ENCODE results near the gene SLC6A6.

DNA sequence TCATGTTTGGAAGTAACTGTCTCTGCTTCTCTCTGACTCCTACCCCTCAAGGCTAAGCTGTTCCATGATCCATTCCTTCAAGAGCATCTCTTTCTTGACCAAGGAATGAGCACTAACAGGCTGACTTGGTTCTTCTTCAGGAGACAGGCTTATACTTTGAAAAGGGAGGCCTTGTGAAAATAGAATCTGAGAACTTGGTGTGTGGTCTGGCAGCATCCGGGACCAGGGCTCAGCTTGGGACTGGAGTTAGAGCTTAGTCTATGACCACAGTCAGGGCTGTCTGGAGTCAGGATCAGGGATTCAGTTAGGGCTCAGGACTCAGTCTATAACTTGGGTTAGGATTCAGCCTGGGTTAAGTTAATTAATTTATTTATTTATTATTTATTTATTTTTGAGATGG is 44.9 kb upstream of the SLC6A6 start:
- TF ChIP-seq, protein P1, sequence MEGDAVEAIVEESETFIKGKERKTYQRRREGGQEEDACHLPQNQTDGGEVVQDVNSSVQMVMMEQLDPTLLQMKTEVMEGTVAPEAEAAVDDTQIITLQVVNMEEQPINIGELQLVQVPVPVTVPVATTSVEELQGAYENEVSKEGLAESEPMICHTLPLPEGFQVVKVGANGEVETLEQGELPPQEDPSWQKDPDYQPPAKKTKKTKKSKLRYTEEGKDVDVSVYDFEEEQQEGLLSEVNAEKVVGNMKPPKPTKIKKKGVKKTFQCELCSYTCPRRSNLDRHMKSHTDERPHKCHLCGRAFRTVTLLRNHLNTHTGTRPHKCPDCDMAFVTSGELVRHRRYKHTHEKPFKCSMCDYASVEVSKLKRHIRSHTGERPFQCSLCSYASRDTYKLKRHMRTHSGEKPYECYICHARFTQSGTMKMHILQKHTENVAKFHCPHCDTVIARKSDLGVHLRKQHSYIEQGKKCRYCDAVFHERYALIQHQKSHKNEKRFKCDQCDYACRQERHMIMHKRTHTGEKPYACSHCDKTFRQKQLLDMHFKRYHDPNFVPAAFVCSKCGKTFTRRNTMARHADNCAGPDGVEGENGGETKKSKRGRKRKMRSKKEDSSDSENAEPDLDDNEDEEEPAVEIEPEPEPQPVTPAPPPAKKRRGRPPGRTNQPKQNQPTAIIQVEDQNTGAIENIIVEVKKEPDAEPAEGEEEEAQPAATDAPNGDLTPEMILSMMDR (IDR thresholded peaks at IDR 0.05) = no peak
- TF ChIP-seq POLR2A (IDR thresholded peaks at IDR 0.05) = no peak

Data from lower leg skin (tissue), 3 donors.